Measurements from ENCODE around the gene GGA3.
A peak's percentile ranks its signal among the peaks of the same experiment; 100 is the strongest.

Gene GGA3

DNA sequence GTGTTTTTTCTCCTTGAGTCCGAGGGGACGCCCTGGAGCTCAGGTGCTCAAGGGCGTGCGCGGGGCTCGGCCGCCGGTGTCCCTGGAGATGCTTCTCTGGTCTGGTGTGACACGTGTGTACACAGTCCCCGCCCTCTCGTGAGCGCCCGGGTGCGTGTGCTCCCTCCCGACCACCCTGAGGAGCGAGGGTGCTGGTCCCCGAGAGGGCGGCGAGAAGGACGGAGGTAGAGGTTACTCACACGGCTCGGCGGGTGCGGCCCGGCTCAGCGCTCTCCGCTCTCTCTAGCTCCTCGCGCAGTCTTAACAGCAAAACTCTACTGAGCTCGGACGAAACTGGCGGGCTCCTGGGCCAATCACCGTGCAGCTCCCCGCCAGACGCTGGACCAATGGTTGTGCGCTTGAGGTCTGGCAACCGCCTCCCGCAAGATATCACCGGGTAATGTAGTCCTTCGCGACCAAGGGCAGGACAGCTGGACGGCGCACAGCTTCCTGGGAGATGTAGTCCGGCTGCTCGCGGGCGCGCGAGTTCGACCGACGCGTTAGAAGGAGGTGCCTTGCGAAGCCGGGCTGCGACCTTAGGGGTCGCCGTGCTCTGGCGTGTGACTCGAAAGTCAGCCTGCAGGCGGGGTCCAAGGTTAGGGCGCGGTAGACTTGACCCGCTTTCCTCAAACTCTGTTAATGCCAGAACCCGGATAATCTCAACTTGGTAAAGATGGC is 27.9 kb upstream of the GGA3 start, which contains the start of gene SLC25A19:
SLC25A19 (minus strand) TSS at position 319 of the 717 bp plus-strand sequence. CDS start 2,669 bp downstream, outside the sequence.
- Histone ChIP-seq H3K4me1 (ENCODE audit: insufficient read depth, low read length) (peaks cover 24% of the 10 kb centered on the region), H3K9ac (ENCODE audit: low read depth, low read length) (peak within 1 kb of the TSS; percentile 66), H3K79me2 (ENCODE audit: insufficient read depth, low read length) (peaks cover 34% of the 10 kb centered on the region), H3K4me3 (ENCODE audit: low read depth in 1 of 2, low read length in 2 of 2) (peak within 1 kb of the TSS; percentile 67 to 88), H3K9me3 (ENCODE audit: insufficient read depth, low read length, severe bottlenecking) (no peaks in the 10 kb centered on the region), H3K4me2 (ENCODE audit: insufficient read depth, low read length) (peak within 1 kb of the TSS; percentile 90), H2AFZ (ENCODE audit: low read depth, low read length) (peak within 1 kb of the TSS; percentile 90), H3K36me3 (ENCODE audit: insufficient read depth, low read length) (peaks cover 30% of the 10 kb centered on the region), H3K27ac (ENCODE audit: low read length) (peak within 1 kb of the TSS; percentile 91), H4K20me1 (ENCODE audit: insufficient read depth, low read length) (no peaks in the 10 kb centered on the region; the same call in 1 of the 2 replicates), H3K27me3 (ENCODE audit: insufficient read depth, low read length, poor library complexity) (no peaks in the 10 kb centered on the region)
- ATAC-seq (ENCODE audit: insufficient read depth, low read depth) = peak; percentile 94
- no peak for TF ChIP-seq EZH2 (IDR thresholded peaks at IDR 0.05; ENCODE audit: borderline replicate concordance, low read depth, low read length, severe bottlenecking)
- TF ChIP-seq, protein P1, sequence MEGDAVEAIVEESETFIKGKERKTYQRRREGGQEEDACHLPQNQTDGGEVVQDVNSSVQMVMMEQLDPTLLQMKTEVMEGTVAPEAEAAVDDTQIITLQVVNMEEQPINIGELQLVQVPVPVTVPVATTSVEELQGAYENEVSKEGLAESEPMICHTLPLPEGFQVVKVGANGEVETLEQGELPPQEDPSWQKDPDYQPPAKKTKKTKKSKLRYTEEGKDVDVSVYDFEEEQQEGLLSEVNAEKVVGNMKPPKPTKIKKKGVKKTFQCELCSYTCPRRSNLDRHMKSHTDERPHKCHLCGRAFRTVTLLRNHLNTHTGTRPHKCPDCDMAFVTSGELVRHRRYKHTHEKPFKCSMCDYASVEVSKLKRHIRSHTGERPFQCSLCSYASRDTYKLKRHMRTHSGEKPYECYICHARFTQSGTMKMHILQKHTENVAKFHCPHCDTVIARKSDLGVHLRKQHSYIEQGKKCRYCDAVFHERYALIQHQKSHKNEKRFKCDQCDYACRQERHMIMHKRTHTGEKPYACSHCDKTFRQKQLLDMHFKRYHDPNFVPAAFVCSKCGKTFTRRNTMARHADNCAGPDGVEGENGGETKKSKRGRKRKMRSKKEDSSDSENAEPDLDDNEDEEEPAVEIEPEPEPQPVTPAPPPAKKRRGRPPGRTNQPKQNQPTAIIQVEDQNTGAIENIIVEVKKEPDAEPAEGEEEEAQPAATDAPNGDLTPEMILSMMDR (IDR thresholded peaks at IDR 0.05; ENCODE audit: borderline replicate concordance, extremely low read depth, low read length, poor library complexity, severe bottlenecking) = peak; percentile 75
- DNase-seq = peak; percentile 99

DNA sequence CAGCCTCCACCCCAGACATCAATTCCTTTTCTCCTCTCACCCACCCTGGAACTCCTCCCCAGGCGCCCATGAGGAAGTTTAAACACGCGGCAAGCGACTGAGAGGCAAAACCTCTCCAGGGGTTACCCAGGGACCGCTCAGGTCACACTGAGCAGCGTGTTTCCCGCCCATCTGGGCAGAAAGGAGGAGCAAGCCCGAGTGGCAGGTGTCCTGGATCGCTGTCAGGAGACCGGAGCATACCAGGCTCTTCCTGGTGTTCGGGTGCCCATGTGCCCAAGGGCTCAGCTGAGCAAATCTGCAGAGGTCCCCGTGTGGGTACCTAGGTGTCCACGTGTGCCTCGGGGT is 27.3 kb upstream of the GGA3 start:
- Histone ChIP-seq H3K36me3 (ENCODE audit: insufficient read depth, low read length) (peaks cover 30% of the 10 kb centered on the region), H3K9ac (ENCODE audit: low read depth, low read length) (peak overlapping the region; percentile 66), H3K9me3 (ENCODE audit: insufficient read depth, low read length, severe bottlenecking) (no peaks in the 10 kb centered on the region), H2AFZ (ENCODE audit: low read depth, low read length) (peak overlapping the region; percentile 90), H4K20me1 (ENCODE audit: insufficient read depth, low read length) (no peaks in the 10 kb centered on the region; the same call in 1 of the 2 replicates), H3K4me1 (ENCODE audit: insufficient read depth, low read length) (peaks cover 24% of the 10 kb centered on the region), H3K27ac (ENCODE audit: low read length) (peak overlapping the region; percentile 62), H3K79me2 (ENCODE audit: insufficient read depth, low read length) (peaks cover 34% of the 10 kb centered on the region), H3K4me2 (ENCODE audit: insufficient read depth, low read length) (peak overlapping the region; percentile 90), H3K27me3 (ENCODE audit: insufficient read depth, low read length, poor library complexity) (no peaks in the 10 kb centered on the region), H3K4me3 (ENCODE audit: low read depth in 1 of 2, low read length in 2 of 2) (peak overlapping the region; percentile 67 to 88)
- peak; percentile 58 for DNase-seq
- ATAC-seq (ENCODE audit: insufficient read depth, low read depth) = peak; percentile 8
- TF ChIP-seq, protein P1 (IDR thresholded peaks at IDR 0.05; ENCODE audit: borderline replicate concordance, extremely low read depth, low read length, poor library complexity, severe bottlenecking) = no peak
- no peak for TF ChIP-seq EZH2 (IDR thresholded peaks at IDR 0.05; ENCODE audit: borderline replicate concordance, low read depth, low read length, severe bottlenecking)

DNA sequence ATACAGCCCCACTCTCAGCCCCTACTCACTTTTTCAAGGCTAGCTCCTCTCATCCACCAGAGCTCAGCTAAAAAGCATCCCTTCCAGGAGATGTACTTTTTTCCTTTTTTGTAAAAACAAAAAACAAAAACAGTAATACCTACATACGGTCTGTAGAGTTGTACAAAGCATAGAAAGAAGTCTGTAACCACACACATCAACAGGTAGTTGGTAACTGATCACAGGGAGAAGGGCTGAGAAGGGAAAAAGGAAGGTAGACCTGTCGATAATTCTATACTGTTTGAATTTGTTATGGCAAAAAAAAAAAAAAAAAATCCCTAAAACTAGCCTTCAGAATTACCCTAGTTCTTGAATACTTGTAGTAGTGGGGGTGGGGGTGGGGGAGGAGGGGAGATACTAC is 27.0 kb upstream of the GGA3 start:
- no peak for TF ChIP-seq EZH2 (IDR thresholded peaks at IDR 0.05; ENCODE audit: borderline replicate concordance, low read depth, low read length, severe bottlenecking)
- TF ChIP-seq, protein P1 (IDR thresholded peaks at IDR 0.05; ENCODE audit: borderline replicate concordance, extremely low read depth, low read length, poor library complexity, severe bottlenecking) = no peak
- H3K9me3 ChIP-seq (ENCODE audit: insufficient read depth, low read length, severe bottlenecking) = no peaks in the 10 kb centered on the region
- no peaks in the 10 kb centered on the region; the same call in 1 of the 2 replicates for H4K20me1 ChIP-seq (ENCODE audit: insufficient read depth, low read length)
- H2AFZ ChIP-seq (ENCODE audit: low read depth, low read length) = no peak overlapping the region
- H3K27ac ChIP-seq (ENCODE audit: low read length) = peak overlapping the region; percentile 62
- H3K36me3 ChIP-seq (ENCODE audit: insufficient read depth, low read length) = peaks cover 33% of the 10 kb centered on the region
- peaks cover 24% of the 10 kb centered on the region for H3K4me1 ChIP-seq (ENCODE audit: insufficient read depth, low read length)
- H3K4me2 ChIP-seq (ENCODE audit: insufficient read depth, low read length) = peak overlapping the region; percentile 90
- H3K27me3 ChIP-seq (ENCODE audit: insufficient read depth, low read length, poor library complexity) = no peaks in the 10 kb centered on the region
- no peak for ATAC-seq (ENCODE audit: insufficient read depth, low read depth)
- peaks cover 34% of the 10 kb centered on the region for H3K79me2 ChIP-seq (ENCODE audit: insufficient read depth, low read length)
- no peak for DNase-seq
- peak overlapping the region; percentile 67 to 88; a peak in 3 of 4 replicates for H3K4me3 ChIP-seq (ENCODE audit: low read depth in 1 of 2, low read length in 2 of 2)
- H3K9ac ChIP-seq (ENCODE audit: low read depth, low read length) = peak overlapping the region; percentile 66
